BJ (cell line): ENCODE measurements around the gene LPAR6. TPM values are rescaled to one million over a fixed set of nuclear protein-coding genes. Genes with fewer than 3 reads are reported as not detected.

ENCODE experiments used
- CTCF ChIA-PET: fragments of 350-600 bp; formaldehyde crosslinking; extraction: SDS; loops from one replicate; lab custom pipeline; 2021; ENCODE audit warnings: antibody characterized with exemption, inconsistent platforms; lab: Yijun Ruan, JAX
- POLR2A ChIA-PET: fragments of 300-600 bp; sonication (Branson Sonifier 250); formaldehyde crosslinking; extraction: SDS; loops from one replicate; lab custom pipeline; 2021; ENCODE audit warnings: antibody characterized with exemption; lab: Charles Lee
- DNase-seq: peaks from one replicate; pipeline ENCODE4 v3.0.0-alpha.2; 2011; ENCODE audit warnings: low read depth
- H3K27me3 ChIP-seq: 2 replicates; pipeline ENCODE4 v1.6.0; 2011; ENCODE audit warnings: low read length; ENCODE audit not compliant: control insufficient read depth, insufficient read depth
- H3K36me3 ChIP-seq: 2 replicates; pipeline ENCODE4 v1.5.1; 2011; ENCODE audit warnings: low read length; ENCODE audit not compliant: control insufficient read depth, insufficient read depth
- H3K4me3 ChIP-seq: 2 replicates; pipeline ENCODE4 v1.5.1; 2011; ENCODE audit warnings: low read depth, mild to moderate bottlenecking, control low read depth, low read length
- polyA plus RNA-seq: library from polyadenylated mRNA; depleted of rRNA; stranded (reverse); fragments of >200 nt; gene quantifications from 2 replicates; pipeline ENCODE4 v1.2.3, GENCODE V29; 2011
- TF ChIP-seq, protein P1 (sequence below): IDR thresholded peaks from 2 replicates; pipeline ENCODE4 v1.5.1; 2011; ENCODE audit warnings: low read depth, mild to moderate bottlenecking, control low read depth, inconsistent platforms, low read length, moderate library complexity; ENCODE audit not compliant: insufficient read depth

LPAR6 gene
- polyA plus RNA-seq, 1 experiment: 4.4 TPM

DNA sequence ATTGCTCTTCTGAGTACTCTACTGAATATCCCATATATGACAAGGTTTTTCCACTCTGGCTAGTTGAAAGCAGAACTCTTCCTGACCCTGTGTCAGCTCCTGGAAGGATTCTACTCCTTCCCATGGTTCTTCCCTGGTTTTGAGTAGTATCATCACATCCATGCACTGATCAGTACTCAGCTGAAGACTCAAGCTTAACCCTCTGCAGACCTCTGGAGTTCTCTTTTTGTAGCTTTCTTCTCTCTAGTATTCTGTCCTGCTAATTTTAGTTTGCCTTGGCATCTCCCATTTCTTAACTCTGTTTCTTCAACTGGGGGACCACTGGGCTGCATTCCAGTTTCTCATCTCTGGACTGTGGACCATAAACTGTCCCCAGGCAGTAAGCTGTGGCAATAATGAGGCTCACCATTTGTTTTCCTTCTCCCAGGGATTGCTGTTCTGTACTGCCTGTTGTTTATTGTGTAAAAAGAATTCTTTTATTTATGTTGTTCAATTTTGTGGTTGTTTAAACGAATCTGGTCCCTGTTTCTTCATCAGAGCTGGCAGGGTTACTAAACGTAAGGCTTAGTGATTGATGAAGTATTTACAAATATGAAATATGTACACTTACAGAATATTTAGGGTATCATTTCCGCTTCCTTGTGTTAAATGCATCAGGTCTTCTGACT lies 19.7 kb downstream of the LPAR6 start:
- TF ChIP-seq, protein P1, sequence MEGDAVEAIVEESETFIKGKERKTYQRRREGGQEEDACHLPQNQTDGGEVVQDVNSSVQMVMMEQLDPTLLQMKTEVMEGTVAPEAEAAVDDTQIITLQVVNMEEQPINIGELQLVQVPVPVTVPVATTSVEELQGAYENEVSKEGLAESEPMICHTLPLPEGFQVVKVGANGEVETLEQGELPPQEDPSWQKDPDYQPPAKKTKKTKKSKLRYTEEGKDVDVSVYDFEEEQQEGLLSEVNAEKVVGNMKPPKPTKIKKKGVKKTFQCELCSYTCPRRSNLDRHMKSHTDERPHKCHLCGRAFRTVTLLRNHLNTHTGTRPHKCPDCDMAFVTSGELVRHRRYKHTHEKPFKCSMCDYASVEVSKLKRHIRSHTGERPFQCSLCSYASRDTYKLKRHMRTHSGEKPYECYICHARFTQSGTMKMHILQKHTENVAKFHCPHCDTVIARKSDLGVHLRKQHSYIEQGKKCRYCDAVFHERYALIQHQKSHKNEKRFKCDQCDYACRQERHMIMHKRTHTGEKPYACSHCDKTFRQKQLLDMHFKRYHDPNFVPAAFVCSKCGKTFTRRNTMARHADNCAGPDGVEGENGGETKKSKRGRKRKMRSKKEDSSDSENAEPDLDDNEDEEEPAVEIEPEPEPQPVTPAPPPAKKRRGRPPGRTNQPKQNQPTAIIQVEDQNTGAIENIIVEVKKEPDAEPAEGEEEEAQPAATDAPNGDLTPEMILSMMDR: no peak
- Histone ChIP-seq H3K27me3 (no peaks in the 10 kb centered on the region), H3K4me3 (no peak overlapping the region), H3K36me3 (peaks cover 4% of the 10 kb centered on the region; the same call in 1 of the 2 replicates)
- CTCF ChIA-PET: interaction anchor here (0.9 kb wide), 1 partner anchor 21 kb away, joined by 7 read pairs; no protein-coding TSS in a partner anchor
- POLR2A ChIA-PET: no interaction called here
- no peak for DNase-seq

DNA sequence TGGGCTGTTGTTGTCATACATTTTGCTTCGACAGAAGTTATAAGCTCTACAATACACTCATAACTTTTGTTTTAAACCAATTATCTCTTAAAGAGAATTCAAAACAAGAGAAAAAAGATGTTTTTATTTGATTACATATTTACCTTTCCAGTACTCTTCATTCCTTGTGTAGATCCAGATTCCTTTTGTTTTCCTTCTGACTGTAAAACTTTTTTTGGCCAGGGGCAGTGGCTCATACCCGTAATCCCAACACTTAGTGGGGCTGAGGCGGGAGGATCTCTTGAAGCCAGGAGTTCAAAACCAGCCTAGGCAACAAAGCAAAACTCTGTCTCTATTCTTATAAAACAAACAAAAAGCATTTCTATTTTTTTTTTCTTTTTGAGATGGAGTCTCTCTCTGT lies 21.7 kb downstream of the LPAR6 start:
- H3K4me3 ChIP-seq: no peak overlapping the region
- no peak for DNase-seq
- ChIA-PET CTCF (interaction anchor here (0.6 kb wide), 1 partner anchor 15 kb away, joined by 3 read pairs; no protein-coding TSS in a partner anchor), POLR2A (no interaction called here)
- TF ChIP-seq, protein P1: no peak
- H3K27me3 ChIP-seq: no peaks in the 10 kb centered on the region
- peaks cover 4% of the 10 kb centered on the region; the same call in 1 of the 2 replicates for H3K36me3 ChIP-seq

DNA sequence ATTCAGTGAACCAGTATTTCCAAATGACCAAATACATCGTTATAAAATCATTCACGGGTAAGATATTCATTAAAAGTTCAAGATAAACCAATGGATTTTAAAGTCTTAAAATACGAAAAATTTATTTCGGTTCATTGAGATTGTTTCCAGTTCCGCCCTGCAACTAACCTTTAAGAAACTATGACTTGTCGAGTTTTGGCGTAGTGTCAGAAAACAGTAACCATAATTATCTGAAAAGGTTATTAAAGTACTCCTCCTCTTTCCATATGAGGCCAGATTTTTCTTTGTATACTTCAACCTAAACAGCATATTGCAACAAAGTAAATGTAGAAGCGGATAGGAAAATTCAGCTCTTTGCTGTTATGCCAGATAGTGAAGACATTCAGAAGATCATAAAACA lies 26.1 kb downstream of the LPAR6 start:
- Histone ChIP-seq H3K27me3 (no peaks in the 10 kb centered on the region), H3K4me3 (no peak overlapping the region), H3K36me3 (no peaks in the 10 kb centered on the region)
- TF ChIP-seq, protein P1: no peak
- POLR2A ChIA-PET: interaction anchor here (0.6 kb wide), 1 partner anchor 343 kb away, joined by 4 read pairs; no protein-coding TSS in a partner anchor
- CTCF ChIA-PET: no interaction called here
- DNase-seq: no peak

DNA sequence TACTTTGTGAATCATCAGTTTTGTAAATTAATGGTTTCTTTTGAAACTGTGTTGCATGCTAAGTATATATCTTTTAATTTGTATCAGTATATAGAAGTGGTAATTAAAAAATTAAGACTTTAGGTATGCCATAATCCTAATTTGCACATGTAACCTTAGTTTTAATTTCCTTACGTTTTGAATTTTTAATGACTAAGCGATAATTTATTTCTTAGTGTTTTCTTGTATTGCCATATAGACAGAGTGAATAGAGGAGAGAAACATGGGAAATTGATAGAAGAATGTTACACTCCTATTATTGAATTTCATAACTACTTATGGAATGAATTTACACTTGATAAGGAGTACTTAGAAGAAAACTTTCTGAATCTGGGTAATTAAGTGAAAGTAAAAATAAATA lies 29.5 kb downstream of the LPAR6 start:
- TF ChIP-seq, protein P1: no peak
- no peak for DNase-seq
- peaks cover 1% of the 10 kb centered on the region; the same call in 1 of the 2 replicates for H3K36me3 ChIP-seq
- ChIA-PET CTCF (no interaction called here), POLR2A (no interaction called here)
- no peak overlapping the region for H3K4me3 ChIP-seq
- H3K27me3 ChIP-seq: no peaks in the 10 kb centered on the region

- DNase-seq: no peak
- CTCF ChIA-PET: no interaction called here
- POLR2A ChIA-PET: no interaction called here
- TF ChIP-seq, protein P1: no peak
- Histone ChIP-seq H3K27me3 (no peaks in the 10 kb centered on the region), H3K36me3 (peaks cover 1% of the 10 kb centered on the region; the same call in 1 of the 2 replicates), H3K4me3 (no peak overlapping the region)
Observed at GRCh38 chr13:48380581-48380980, 32.3 kb downstream of the LPAR6 start.
